Stimulated activated CD8-positive, alpha-beta memory T cell treated with anti-CD3 and anti-CD28 coated beads, Interleukin-12 subunit alpha, Interleukin-12 subunit beta, amount 100 ng/mL, for 1 hour (primary cell): ENCODE data around the gene PRDM12.

Source experiments
- DNase-seq: peaks from one replicate; pipeline ENCODE4 v3.0.0-alpha.2; 2020; ENCODE audit warnings: low read depth

PRDM12 gene

GRCh38 chr9:130728721-130729120, 64.3 kb downstream of the PRDM12 start:
- DNase-seq: no peak

GRCh38 chr9:130729145-130729544, 64.8 kb downstream of the PRDM12 start:
- DNase-seq: no peak

- no peak for DNase-seq
Observed at GRCh38 chr9:130731355-130731754, 67.0 kb downstream of the PRDM12 start.

GRCh38 chr9:130732136-130732535, 67.7 kb downstream of the PRDM12 start:
- no peak for DNase-seq
